OCI-LY3 (cell line): ENCODE results near the gene S100A5.

Experiments
- H2AFZ ChIP-seq: fragments of 200-600, 300-600 bp; shearing (Covaris generic); 2 replicates; pipeline ENCODE4 v1.6.0; 2014; ENCODE audit warnings: antibody characterized with exemption, low read depth, low read length
- H3K27ac ChIP-seq: fragments of 200-600, 300-600 bp; sonication (generic); 2 replicates; pipeline ENCODE4 v1.5.1; 2014; ENCODE audit warnings: mild to moderate bottlenecking, low read length, moderate library complexity, mixed read lengths
- H3K27me3 ChIP-seq: fragments of 200-600, 300-600 bp; sonication (generic); 2 replicates; pipeline ENCODE4 v1.6.1; 2014; ENCODE audit warnings: low read depth, low read length, mixed read lengths
- H3K36me3 ChIP-seq: fragments of 200-600, 300-600 bp; sonication (generic); replicated peaks from 2 replicates; pipeline ENCODE3; 2014; ENCODE audit warnings: low read depth, low read length, mixed read lengths
- H3K4me1 ChIP-seq: fragments of 300-600, 200-600 bp; sonication (generic); 2 replicates; pipeline ENCODE4 v1.6.1; 2014; ENCODE audit warnings: low read length, mixed read lengths
- H3K4me2 ChIP-seq: fragments of 200-600, 300-600 bp; sonication (generic); 2 replicates; pipeline ENCODE4 v1.6.1; 2014; ENCODE audit warnings: low read length, mixed read lengths
- H3K4me3 ChIP-seq: fragments of 300-600, 200-600 bp; sonication (generic); 2 replicates; pipeline ENCODE4 v1.5.1; 2014; ENCODE audit warnings: antibody characterized with exemption, mild to moderate bottlenecking, low read length, moderate library complexity
- H3K79me2 ChIP-seq: fragments of 300-600, 200-600 bp; shearing (Covaris generic); 2 replicates; pipeline ENCODE4 v1.6.1; 2014; ENCODE audit warnings: mild to moderate bottlenecking, low read length, mixed read lengths
- H3K9ac ChIP-seq: fragments of 300-600, 200-600 bp; shearing (Covaris generic); 2 replicates; pipeline ENCODE4 v1.6.0; 2014; ENCODE audit warnings: mild to moderate bottlenecking, low read length, moderate library complexity
- H3K9me3 ChIP-seq: fragments of 200-600, 300-600 bp; shearing (Covaris generic); 2 replicates; pipeline ENCODE4 v1.6.1; 2014; ENCODE audit warnings: low read length, mixed read lengths; ENCODE audit not compliant: insufficient read depth
- H4K20me1 ChIP-seq: fragments of 200-600, 300-600 bp; sonication (generic); 2 replicates; pipeline ENCODE4 v1.6.1; 2016; ENCODE audit warnings: low read length, mixed read lengths; ENCODE audit not compliant: insufficient read depth
- CTCF ChIP-seq: fragments of 200-600, 300-600 bp; sonication (generic); IDR thresholded peaks from 2 replicates; pipeline ENCODE4 v1.5.1; 2014; ENCODE audit warnings: antibody characterized with exemption, low read length, low read depth
- EZH2phosphoT487 ChIP-seq: fragments of 200-600 bp; shearing (Covaris generic); IDR thresholded peaks from 2 replicates; pipeline ENCODE4 v1.6.1; 2018; ENCODE audit warnings: antibody characterized with exemption, mixed run types, low read depth

Gene S100A5

GRCh38 chr1:153495536-153495935, 45.2 kb downstream of the S100A5 start:
- Histone ChIP-seq H3K27ac (no peak overlapping the region), H3K4me3 (no peak overlapping the region), H3K4me1 (no peaks in the 10 kb centered on the region), H2AFZ (no peak overlapping the region), H3K9ac (no peak overlapping the region), H3K36me3 (no peaks in the 10 kb centered on the region), H4K20me1 (no peaks in the 10 kb centered on the region), H3K9me3 (no peaks in the 10 kb centered on the region), H3K4me2 (no peak overlapping the region), H3K27me3 (peaks cover 56% of the 10 kb centered on the region), H3K79me2 (no peaks in the 10 kb centered on the region)
- TF ChIP-seq CTCF (no peak), EZH2phosphoT487 (no peak)

DNA sequence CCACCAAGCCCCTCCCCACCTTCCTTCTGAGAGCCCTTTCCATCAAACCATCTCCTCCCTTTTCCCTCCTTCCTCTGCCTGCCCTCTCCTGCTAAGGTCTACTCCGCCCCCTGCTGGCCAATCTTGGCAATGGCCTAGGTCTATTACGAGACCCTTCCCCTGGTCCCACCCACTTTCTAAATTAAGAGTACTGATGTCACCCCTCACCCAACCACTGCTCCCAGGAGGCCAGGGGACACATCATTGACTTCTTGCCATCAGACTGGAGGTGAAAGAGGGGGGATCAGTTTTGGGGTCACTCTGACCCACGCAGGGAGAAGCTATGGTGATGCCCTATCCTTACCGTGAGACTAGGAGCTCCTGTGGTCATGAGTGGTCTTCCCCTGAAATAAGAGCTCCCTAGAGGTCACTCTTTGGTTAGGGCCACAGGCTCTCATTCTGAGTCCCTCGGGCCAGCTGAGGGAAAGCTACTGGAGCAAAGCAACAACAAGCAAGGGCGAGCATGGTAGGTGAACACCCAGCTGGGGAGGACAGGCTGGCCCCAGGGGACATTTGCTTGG, 45.7 kb downstream of the S100A5 start:
- Histone ChIP-seq H3K9me3 (no peaks in the 10 kb centered on the region), H3K79me2 (no peaks in the 10 kb centered on the region), H3K27me3 (peaks cover 54% of the 10 kb centered on the region), H2AFZ (no peak overlapping the region), H3K9ac (no peak overlapping the region), H3K36me3 (no peaks in the 10 kb centered on the region), H3K4me3 (no peak overlapping the region), H4K20me1 (no peaks in the 10 kb centered on the region), H3K4me2 (peak overlapping the region; percentile 7; the same call in 1 of the 2 replicates), H3K4me1 (no peaks in the 10 kb centered on the region), H3K27ac (no peak overlapping the region)
- TF ChIP-seq CTCF (peak; percentile 98), EZH2phosphoT487 (no peak)

DNA sequence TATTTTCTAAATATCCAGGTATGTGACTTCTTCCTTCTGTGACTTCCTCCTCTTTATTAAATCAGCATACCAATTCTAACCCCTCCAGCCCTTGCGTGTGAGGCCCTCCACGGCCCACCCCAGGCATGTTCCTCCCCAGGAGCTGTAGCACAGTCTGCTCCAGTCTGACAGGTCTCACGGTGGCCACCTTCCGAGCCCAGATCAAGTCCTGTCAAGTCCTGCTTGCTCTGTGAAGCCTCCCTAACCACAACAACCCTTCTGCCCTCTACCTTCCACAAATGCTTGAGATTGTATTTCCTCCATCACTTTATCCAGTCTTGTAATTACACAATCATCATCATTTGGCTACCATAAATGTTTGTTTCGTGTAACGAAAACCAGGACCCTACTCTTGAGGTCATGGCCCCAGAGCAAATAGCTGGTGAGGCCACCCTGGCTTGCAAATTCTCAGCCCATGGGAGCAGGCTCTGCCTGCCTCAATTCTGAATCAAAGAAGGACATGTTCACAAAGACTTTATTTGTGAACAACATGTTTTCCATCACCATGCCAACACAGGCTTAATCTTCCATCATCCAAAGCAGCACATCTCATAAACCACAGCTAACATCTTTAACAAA, 47.3 kb downstream of the S100A5 start:
- Histone ChIP-seq H4K20me1 (no peaks in the 10 kb centered on the region), H2AFZ (no peak overlapping the region), H3K4me2 (no peak overlapping the region), H3K27me3 (peaks cover 43% of the 10 kb centered on the region), H3K36me3 (no peaks in the 10 kb centered on the region), H3K27ac (no peak overlapping the region), H3K4me1 (no peaks in the 10 kb centered on the region), H3K9me3 (no peaks in the 10 kb centered on the region), H3K4me3 (no peak overlapping the region), H3K79me2 (no peaks in the 10 kb centered on the region), H3K9ac (no peak overlapping the region)
- TF ChIP-seq EZH2phosphoT487 = no peak
- TF ChIP-seq CTCF = no peak

GRCh38 chr1:153490272-153491051, 50.3 kb downstream of the S100A5 start:
- Histone ChIP-seq H2AFZ (no peak overlapping the region), H3K4me2 (no peak overlapping the region), H3K4me3 (no peak overlapping the region), H3K27me3 (peaks cover 40% of the 10 kb centered on the region), H3K4me1 (no peaks in the 10 kb centered on the region), H4K20me1 (no peaks in the 10 kb centered on the region), H3K79me2 (no peaks in the 10 kb centered on the region), H3K9ac (no peak overlapping the region), H3K9me3 (no peaks in the 10 kb centered on the region), H3K27ac (no peak overlapping the region), H3K36me3 (no peaks in the 10 kb centered on the region)
- no peak for TF ChIP-seq EZH2phosphoT487
- TF ChIP-seq CTCF = no peak
